ENCODE data around the gene ZNF438.

- TF ChIP-seq CTCF (IDR thresholded peaks at IDR 0.05; ENCODE audit: low read depth, low read length) (no peak), POLR2A (IDR thresholded peaks at IDR 0.05; ENCODE audit: extremely low read depth, insufficient read length) (no peak)
Measured at GRCh38 chr10:30935078-30935477, 96.6 kb downstream of the ZNF438 start.

Data from NB4 (cell line).